ENCODE measurements around the gene OR2C3. TPM values are rescaled to one million over a fixed set of nuclear protein-coding genes. Genes with fewer than 3 reads are reported as not detected.

Gene OR2C3
- total and polyA plus RNA-seq, 4 donors, result under 0.01 to 0.03 TPM; not detected in 2

DNA sequence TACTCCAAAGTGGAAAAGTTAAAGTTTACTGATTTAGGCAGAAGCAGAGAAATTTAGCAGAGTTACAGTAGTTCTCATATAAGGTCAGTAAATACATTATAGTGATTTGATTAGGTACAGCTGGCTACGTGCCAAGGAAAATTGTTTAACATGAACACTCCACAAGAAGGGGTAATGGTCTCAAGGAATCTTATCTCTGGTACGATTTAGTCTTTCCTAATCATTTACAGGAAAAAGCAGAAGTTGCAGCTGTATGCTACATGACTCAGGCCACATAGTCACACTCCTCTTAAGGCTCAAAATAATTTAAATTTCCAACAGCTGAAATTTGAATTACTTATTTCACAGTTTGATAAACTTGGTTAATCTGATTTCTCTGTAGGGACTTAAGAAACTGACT lies 41.5 kb downstream of the OR2C3 start:
- ATAC-seq (ENCODE audit: insufficient read depth, low FRiP score), result no peak
- WGBS, 2 donors, result 10 to 14% methylated on average over 2 of the region's 2 CpGs
- Histone ChIP-seq H3K9ac (ENCODE audit: insufficient read depth in 1 of 2, low read length in 2 of 2) (no peak overlapping the region), H3K27ac (ENCODE audit: low read depth in 1 of 2, low read length in 1 of 2) (no peak overlapping the region), H3K9me3 (ENCODE audit: control insufficient read depth in 4 of 4, insufficient read depth in 3 of 4, low read length in 3 of 4) (peaks cover 0 to 6% (median 0%) of the 10 kb centered on the region in 4 donors), H3K4me1 (ENCODE audit: control insufficient read depth in 5 of 5, insufficient read depth in 5 of 5, low read length in 5 of 5) (no peaks in the 10 kb centered on the region), H3K4me3 (no peak overlapping the region), H3K27me3 (ENCODE audit: control insufficient read depth in 3 of 3, insufficient read depth in 3 of 3, low read length in 2 of 3) (peaks cover 0 to 37% (median 3%) of the 10 kb centered on the region in 3 donors), H3K36me3 (ENCODE audit: control insufficient read depth in 4 of 4, insufficient read depth in 4 of 4, low read length in 4 of 4) (no peaks in the 10 kb centered on the region)
- DNase-seq, result peak in 2 of 3 donors; percentile 15 to 36
- TF ChIP-seq, protein P1, sequence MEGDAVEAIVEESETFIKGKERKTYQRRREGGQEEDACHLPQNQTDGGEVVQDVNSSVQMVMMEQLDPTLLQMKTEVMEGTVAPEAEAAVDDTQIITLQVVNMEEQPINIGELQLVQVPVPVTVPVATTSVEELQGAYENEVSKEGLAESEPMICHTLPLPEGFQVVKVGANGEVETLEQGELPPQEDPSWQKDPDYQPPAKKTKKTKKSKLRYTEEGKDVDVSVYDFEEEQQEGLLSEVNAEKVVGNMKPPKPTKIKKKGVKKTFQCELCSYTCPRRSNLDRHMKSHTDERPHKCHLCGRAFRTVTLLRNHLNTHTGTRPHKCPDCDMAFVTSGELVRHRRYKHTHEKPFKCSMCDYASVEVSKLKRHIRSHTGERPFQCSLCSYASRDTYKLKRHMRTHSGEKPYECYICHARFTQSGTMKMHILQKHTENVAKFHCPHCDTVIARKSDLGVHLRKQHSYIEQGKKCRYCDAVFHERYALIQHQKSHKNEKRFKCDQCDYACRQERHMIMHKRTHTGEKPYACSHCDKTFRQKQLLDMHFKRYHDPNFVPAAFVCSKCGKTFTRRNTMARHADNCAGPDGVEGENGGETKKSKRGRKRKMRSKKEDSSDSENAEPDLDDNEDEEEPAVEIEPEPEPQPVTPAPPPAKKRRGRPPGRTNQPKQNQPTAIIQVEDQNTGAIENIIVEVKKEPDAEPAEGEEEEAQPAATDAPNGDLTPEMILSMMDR (IDR thresholded peaks at IDR 0.05; ENCODE audit: control extremely low read depth, extremely low read depth), result no peak

DNA sequence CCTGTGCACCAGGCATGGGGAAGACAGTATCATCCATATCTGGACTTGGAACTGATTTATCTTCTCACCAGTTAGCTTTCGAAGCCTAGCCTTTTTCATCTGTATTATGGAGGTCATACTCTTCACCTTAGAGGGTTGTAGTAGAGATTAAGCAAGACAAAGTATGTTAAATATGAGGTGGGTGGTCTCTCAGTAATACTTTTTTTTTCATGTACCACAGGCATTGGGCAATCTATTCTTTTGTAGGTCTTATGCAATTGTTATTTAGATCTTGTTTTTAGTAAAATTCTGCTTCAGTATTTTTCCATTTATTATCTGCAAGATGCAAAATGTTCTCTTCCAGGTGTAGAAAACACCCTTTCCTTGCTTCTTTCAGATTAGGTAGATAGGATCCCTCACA lies 43.1 kb downstream of the OR2C3 start:
- H3K4me3 ChIP-seq, result no peak overlapping the region
- WGBS, 2 donors, result 41 to 66% methylated on average over 1 of the region's 1 CpG
- H3K36me3 ChIP-seq (ENCODE audit: control insufficient read depth in 4 of 4, insufficient read depth in 4 of 4, low read length in 4 of 4), result no peaks in the 10 kb centered on the region
- DNase-seq, result no peak
- TF ChIP-seq, protein P1 (IDR thresholded peaks at IDR 0.05; ENCODE audit: control extremely low read depth, extremely low read depth), result no peak
- no peak overlapping the region for H3K27ac ChIP-seq (ENCODE audit: low read depth in 1 of 2, low read length in 1 of 2)
- no peaks in the 10 kb centered on the region for H3K4me1 ChIP-seq (ENCODE audit: control insufficient read depth in 5 of 5, insufficient read depth in 5 of 5, low read length in 5 of 5)
- ATAC-seq (ENCODE audit: insufficient read depth, low FRiP score), result no peak
- H3K9me3 ChIP-seq (ENCODE audit: control insufficient read depth in 4 of 4, insufficient read depth in 3 of 4, low read length in 3 of 4), result peaks cover 0 to 6% (median 0%) of the 10 kb centered on the region in 4 donors
- peaks cover 0 to 47% (median 0%) of the 10 kb centered on the region in 3 donors for H3K27me3 ChIP-seq (ENCODE audit: control insufficient read depth in 3 of 3, insufficient read depth in 3 of 3, low read length in 2 of 3)
- no peak overlapping the region for H3K9ac ChIP-seq (ENCODE audit: insufficient read depth in 1 of 2, low read length in 2 of 2)

DNA sequence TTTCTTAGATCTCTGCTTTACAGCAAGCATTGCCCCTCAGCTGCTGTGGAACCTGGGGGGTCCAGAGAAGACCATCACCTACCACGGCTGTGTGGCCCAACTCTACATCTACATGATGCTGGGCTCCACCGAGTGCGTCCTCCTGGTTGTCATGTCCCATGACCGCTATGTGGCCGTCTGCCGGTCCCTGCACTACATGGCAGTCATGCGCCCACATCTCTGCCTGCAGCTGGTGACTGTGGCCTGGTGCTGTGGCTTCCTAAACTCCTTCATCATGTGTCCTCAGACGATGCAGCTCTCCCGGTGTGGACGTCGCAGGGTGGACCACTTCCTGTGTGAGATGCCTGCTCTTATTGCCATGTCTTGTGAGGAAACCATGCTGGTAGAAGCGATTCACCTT lies 44.9 kb downstream of the OR2C3 start:
- Histone ChIP-seq H3K27ac (ENCODE audit: low read depth in 1 of 2, low read length in 1 of 2) (no peak overlapping the region), H3K4me3 (no peak overlapping the region), H3K9me3 (ENCODE audit: control insufficient read depth in 4 of 4, insufficient read depth in 3 of 4, low read length in 3 of 4) (peaks cover 0 to 6% (median 0%) of the 10 kb centered on the region in 4 donors), H3K36me3 (ENCODE audit: control insufficient read depth in 4 of 4, insufficient read depth in 4 of 4, low read length in 4 of 4) (no peaks in the 10 kb centered on the region), H3K4me1 (ENCODE audit: control insufficient read depth in 5 of 5, insufficient read depth in 5 of 5, low read length in 5 of 5) (no peaks in the 10 kb centered on the region), H3K9ac (ENCODE audit: insufficient read depth in 1 of 2, low read length in 2 of 2) (no peak overlapping the region), H3K27me3 (ENCODE audit: control insufficient read depth in 3 of 3, insufficient read depth in 3 of 3, low read length in 2 of 3) (peaks cover 0 to 55% (median 0%) of the 10 kb centered on the region in 3 donors)
- WGBS, 2 donors, result 74 to 78% methylated on average over 12 of the region's 12 CpGs
- no peak for ATAC-seq (ENCODE audit: insufficient read depth, low FRiP score)
- no peak for DNase-seq
- TF ChIP-seq, protein P1 (IDR thresholded peaks at IDR 0.05; ENCODE audit: control extremely low read depth, extremely low read depth), result no peak

DNA sequence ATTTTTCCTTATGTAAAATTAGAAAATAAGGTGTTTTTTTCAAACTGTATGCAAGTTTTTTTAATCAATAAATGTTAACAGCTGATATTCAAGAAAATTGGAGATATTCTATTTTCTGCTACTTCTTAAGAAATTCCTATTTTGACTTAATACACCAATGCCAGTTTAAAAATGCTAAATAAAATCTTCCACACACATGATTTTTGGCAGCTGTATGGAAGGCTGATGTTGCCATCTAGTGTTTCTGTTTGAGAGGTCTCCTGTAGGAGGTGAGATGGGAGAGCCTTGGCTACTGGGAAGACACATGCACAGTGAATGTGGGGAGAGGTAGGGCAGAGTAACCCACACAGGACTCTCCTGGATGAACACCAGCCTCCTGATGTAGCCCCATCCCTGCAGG lies 49.2 kb downstream of the OR2C3 start:
- ATAC-seq (ENCODE audit: insufficient read depth, low FRiP score) (peak; percentile 69), DNase-seq (peak; percentile 16 to 51 (median 41))
- no peaks in the 10 kb centered on the region for H3K36me3 ChIP-seq (ENCODE audit: control insufficient read depth in 4 of 4, insufficient read depth in 4 of 4, low read length in 4 of 4)
- peaks cover 0 to 54% (median 0%) of the 10 kb centered on the region in 3 donors for H3K27me3 ChIP-seq (ENCODE audit: control insufficient read depth in 3 of 3, insufficient read depth in 3 of 3, low read length in 2 of 3)
- TF ChIP-seq, protein P1 (IDR thresholded peaks at IDR 0.05; ENCODE audit: control extremely low read depth, extremely low read depth), result peak; percentile 19
- H3K27ac ChIP-seq (ENCODE audit: low read depth in 1 of 2, low read length in 1 of 2), result no peak overlapping the region
- H3K4me3 ChIP-seq, result no peak overlapping the region
- no peaks in the 10 kb centered on the region for H3K4me1 ChIP-seq (ENCODE audit: control insufficient read depth in 5 of 5, insufficient read depth in 5 of 5, low read length in 5 of 5)
- peaks cover 0 to 6% (median 0%) of the 10 kb centered on the region in 4 donors for H3K9me3 ChIP-seq (ENCODE audit: control insufficient read depth in 4 of 4, insufficient read depth in 3 of 4, low read length in 3 of 4)
- no peak overlapping the region for H3K9ac ChIP-seq (ENCODE audit: insufficient read depth in 1 of 2, low read length in 2 of 2)

All from lung (tissue), 12 donors.